Vagina (tissue), 2 donors: ENCODE results near the gene SLC38A4.

Source experiments
- CTCF ChIP-seq, 3 experiments: fragments of 450-650 bp in 2 of 3; fragments of 200-600 bp in 1 of 3; sonication (generic) in 1 of 3; IDR thresholded peaks; one replicate each; pipeline ENCODE4 v1.5.1; 2017 to 2019; ENCODE audit warnings: antibody characterized with exemption in 3 of 3, mild to moderate bottlenecking in 2 of 3, moderate library complexity in 2 of 3
- POLR2A ChIP-seq, 2 donors: fragments of 450-650 bp; IDR thresholded peaks; one replicate each; pipeline ENCODE4 v1.6.1; 2017; ENCODE audit warnings: antibody characterized with exemption in 2 of 2, mild to moderate bottlenecking in 2 of 2, moderate library complexity in 2 of 2
- POLR2AphosphoS5 ChIP-seq, 2 donors: sonication (generic); formaldehyde crosslinking; IDR thresholded peaks; one replicate each; pipeline ENCODE4 v1.9.0; 2017; ENCODE audit warnings: antibody characterized with exemption in 2 of 2, mild to moderate bottlenecking in 2 of 2, low read depth in 1 of 2; ENCODE audit not compliant: insufficient read depth in 1 of 2

GRCh38 chr12:46800160-46800559, 25.6 kb downstream of the SLC38A4 start:
- TF ChIP-seq CTCF (IDR thresholded peaks at IDR 0.05) (no peak), POLR2AphosphoS5 (IDR thresholded peaks at IDR 0.05; ENCODE audit: insufficient read depth in 1 of 2, low read depth in 1 of 2) (no peak), POLR2A (IDR thresholded peaks at IDR 0.05) (no peak)
